Neural progenitor cell (in vitro differentiated cells): ENCODE results near the gene RNF151. TPM values are rescaled to one million over a fixed set of nuclear protein-coding genes. Genes with fewer than 3 reads are reported as not detected.

Experiments used
- DNase-seq: peaks from one replicate; pipeline ENCODE4 v3.0.0-alpha.2; 2016; ENCODE audit warnings: low spot score
- H2AFZ ChIP-seq: fragments of 200-600 bp; sonication (generic); replicated peaks from 2 replicates; pipeline ENCODE4 v1.6.1; 2016; ENCODE audit warnings: antibody characterized with exemption
- H3F3A ChIP-seq: fragments of 200-600 bp; sonication (generic); 2 replicates; pipeline ENCODE4 v1.6.1; 2016; ENCODE audit warnings: antibody characterized with exemption, low read depth
- H3K27ac ChIP-seq: fragments of 200-600 bp; sonication (generic); 2 replicates; pipeline ENCODE4 v1.5.1; 2016; ENCODE audit warnings: mild to moderate bottlenecking
- H3K27me3 ChIP-seq: fragments of 200-600 bp; sonication (generic); 2 replicates; pipeline ENCODE4 v1.6.1; 2016; ENCODE audit warnings: mild to moderate bottlenecking, moderate library complexity
- H3K36me3 ChIP-seq: fragments of 200-600 bp; sonication (generic); 2 replicates; pipeline ENCODE4 v1.5.1; 2016
- H3K4me1 ChIP-seq: fragments of 200-600 bp; sonication (generic); 2 replicates; pipeline ENCODE4 v1.6.1; 2016; ENCODE audit warnings: mixed run types
- H3K4me2 ChIP-seq: fragments of 200-600 bp; sonication (generic); 2 replicates; pipeline ENCODE4 v1.6.1; 2016
- H3K4me3 ChIP-seq: fragments of 200-600 bp; sonication (generic); 2 replicates; pipeline ENCODE4 v1.5.1; 2016
- H3K79me2 ChIP-seq: fragments of 200-600 bp; sonication (generic); 2 replicates; pipeline ENCODE4 v1.6.1; 2016; ENCODE audit warnings: low read depth
- H3K9ac ChIP-seq: fragments of 200-600 bp; sonication (generic); 2 replicates; pipeline ENCODE4 v1.6.1; 2016
- H3K9me3 ChIP-seq: fragments of 200-600 bp; sonication (generic); 2 replicates; pipeline ENCODE4 v1.5.1; 2016; ENCODE audit warnings: low read depth
- H4K20me1 ChIP-seq: fragments of 200-600 bp; sonication (generic); 2 replicates; pipeline ENCODE4 v1.6.1; 2016; ENCODE audit warnings: low read depth
- H3K27ac Mint-ChIP-seq: 3 replicates; pipeline ENCODE4 v1.8.0; 2021; ENCODE audit warnings: mixed read lengths
- H3K27me3 Mint-ChIP-seq: 2 replicates; pipeline ENCODE4 v1.8.0; 2022; ENCODE audit warnings: low read depth, mild to moderate bottlenecking, inconsistent platforms, moderate library complexity, mixed read lengths; ENCODE audit not compliant: insufficient read depth
- H3K36me3 Mint-ChIP-seq: 3 replicates; pipeline ENCODE4 v1.8.0; 2021; ENCODE audit warnings: mixed read lengths
- H3K4me1 Mint-ChIP-seq: 3 replicates; pipeline ENCODE4 v1.8.0; 2021; ENCODE audit warnings: mixed read lengths
- H3K4me3 Mint-ChIP-seq: 3 replicates; pipeline ENCODE4 v1.8.0; 2021; ENCODE audit warnings: mild to moderate bottlenecking, moderate library complexity, mixed read lengths
- H3K9me3 Mint-ChIP-seq: 3 replicates; pipeline ENCODE4 v1.8.0; 2020; ENCODE audit warnings: mixed read lengths
- EZH2 ChIP-seq: fragments of 200-600 bp; sonication (generic); IDR thresholded peaks from 2 replicates; pipeline ENCODE4 v1.6.1; 2017; ENCODE audit warnings: antibody characterized with exemption, mild to moderate bottlenecking, moderate library complexity
- EZH2phosphoT487 ChIP-seq: fragments of 200-600 bp; sonication (generic); IDR thresholded peaks from 2 replicates; pipeline ENCODE4 v1.6.1; 2017; ENCODE audit warnings: antibody characterized with exemption
- total RNA-seq: library from RNA; depleted of rRNA; stranded (reverse); fragments of >200 nt; gene quantifications from 2 replicates; pipeline ENCODE4 v1.2.3, GENCODE V29; 2015; ENCODE audit warnings: low replicate concordance
- TF ChIP-seq, protein P1 (sequence below): fragments of 200-600 bp; sonication (generic); IDR thresholded peaks from 2 replicates; pipeline ENCODE4 v1.5.1; 2017; ENCODE audit warnings: antibody characterized with exemption, mild to moderate bottlenecking

The RNF151 gene
- total RNA-seq, 1 donor from 2014 or later: not detected

DNA sequence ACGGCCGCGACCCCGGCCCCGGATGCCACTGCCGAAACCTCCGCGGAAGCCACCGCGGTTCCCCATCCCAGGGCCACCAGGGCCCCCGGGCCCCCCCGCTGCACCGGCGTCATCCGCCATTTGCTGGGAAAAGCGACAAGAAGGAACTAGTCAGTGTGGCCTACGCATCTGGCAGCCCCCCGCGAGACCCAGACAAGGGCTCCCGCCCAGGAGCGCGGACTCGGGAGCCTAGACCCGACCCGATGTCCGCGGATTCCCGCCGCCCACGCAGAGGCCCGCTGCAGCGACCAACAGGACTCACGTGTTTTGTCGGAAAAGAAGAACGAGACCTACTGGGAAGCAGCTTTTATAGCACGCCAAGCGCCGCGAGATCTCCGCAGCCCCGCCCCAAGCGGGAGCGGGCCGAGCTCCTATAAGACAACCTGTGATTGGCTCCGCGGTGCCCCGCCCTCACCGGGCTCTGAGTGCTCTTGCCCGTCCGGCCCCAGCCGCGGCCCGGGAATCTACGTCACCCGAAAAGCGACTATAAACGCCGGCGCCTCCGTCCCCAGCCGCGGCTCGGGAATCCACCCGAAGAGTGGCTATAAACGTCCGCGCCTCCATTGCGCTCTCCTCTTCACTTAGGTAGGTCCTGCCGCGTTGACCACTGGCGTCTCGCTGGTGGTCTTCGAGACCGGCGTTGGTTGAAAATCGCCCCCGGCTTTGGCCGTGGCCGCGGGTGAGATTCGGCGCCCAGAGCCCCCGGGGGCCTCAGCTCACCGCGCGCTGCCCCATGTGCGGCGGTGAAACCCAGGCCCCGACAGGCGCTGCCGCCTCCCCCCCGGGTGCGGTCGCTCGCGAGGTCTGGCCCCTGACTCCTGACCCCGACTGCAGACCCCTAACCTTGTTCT lies 1.9 kb upstream of the RNF151 start, which contains the start of gene RPS2:
TSS of gene RPS2 (minus strand) at position 321 of the 890 bp plus-strand sequence. CDS start at position 120, 201 bp downstream.
- Mint-ChIP-seq H3K36me3 (peaks cover 12% of the 10 kb centered on the region), H3K4me1 (peaks cover 34% of the 10 kb centered on the region), H3K27me3 (no peaks in the 10 kb centered on the region), H3K9me3 (no peaks in the 10 kb centered on the region), H3K27ac (peak within 1 kb of the TSS; percentile 74), H3K4me3 (peak within 1 kb of the TSS; percentile 95)
- DNase-seq: peak; percentile 100
- peaks cover 42% of the 10 kb centered on the region for H3F3A ChIP-seq
- TF ChIP-seq, protein P1, sequence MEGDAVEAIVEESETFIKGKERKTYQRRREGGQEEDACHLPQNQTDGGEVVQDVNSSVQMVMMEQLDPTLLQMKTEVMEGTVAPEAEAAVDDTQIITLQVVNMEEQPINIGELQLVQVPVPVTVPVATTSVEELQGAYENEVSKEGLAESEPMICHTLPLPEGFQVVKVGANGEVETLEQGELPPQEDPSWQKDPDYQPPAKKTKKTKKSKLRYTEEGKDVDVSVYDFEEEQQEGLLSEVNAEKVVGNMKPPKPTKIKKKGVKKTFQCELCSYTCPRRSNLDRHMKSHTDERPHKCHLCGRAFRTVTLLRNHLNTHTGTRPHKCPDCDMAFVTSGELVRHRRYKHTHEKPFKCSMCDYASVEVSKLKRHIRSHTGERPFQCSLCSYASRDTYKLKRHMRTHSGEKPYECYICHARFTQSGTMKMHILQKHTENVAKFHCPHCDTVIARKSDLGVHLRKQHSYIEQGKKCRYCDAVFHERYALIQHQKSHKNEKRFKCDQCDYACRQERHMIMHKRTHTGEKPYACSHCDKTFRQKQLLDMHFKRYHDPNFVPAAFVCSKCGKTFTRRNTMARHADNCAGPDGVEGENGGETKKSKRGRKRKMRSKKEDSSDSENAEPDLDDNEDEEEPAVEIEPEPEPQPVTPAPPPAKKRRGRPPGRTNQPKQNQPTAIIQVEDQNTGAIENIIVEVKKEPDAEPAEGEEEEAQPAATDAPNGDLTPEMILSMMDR: no peak
- no peak for TF ChIP-seq EZH2
- TF ChIP-seq EZH2phosphoT487: no peak
- H3K9ac ChIP-seq: peak within 1 kb of the TSS; percentile 98
- peaks cover 44% of the 10 kb centered on the region for H4K20me1 ChIP-seq
- peaks cover 49% of the 10 kb centered on the region for H3K79me2 ChIP-seq
- H3K4me2 ChIP-seq: peak within 1 kb of the TSS; percentile 96
- no peaks in the 10 kb centered on the region for H3K27me3 ChIP-seq
- peaks cover 24% of the 10 kb centered on the region for H3K4me1 ChIP-seq
- H3K9me3 ChIP-seq: no peaks in the 10 kb centered on the region
- H3K27ac ChIP-seq: peak within 1 kb of the TSS; percentile 92
- H3K36me3 ChIP-seq: no peaks in the 10 kb centered on the region
- H2AFZ ChIP-seq: peak within 1 kb of the TSS; percentile 95
- H3K4me3 ChIP-seq: peak within 1 kb of the TSS; percentile 98

DNA sequence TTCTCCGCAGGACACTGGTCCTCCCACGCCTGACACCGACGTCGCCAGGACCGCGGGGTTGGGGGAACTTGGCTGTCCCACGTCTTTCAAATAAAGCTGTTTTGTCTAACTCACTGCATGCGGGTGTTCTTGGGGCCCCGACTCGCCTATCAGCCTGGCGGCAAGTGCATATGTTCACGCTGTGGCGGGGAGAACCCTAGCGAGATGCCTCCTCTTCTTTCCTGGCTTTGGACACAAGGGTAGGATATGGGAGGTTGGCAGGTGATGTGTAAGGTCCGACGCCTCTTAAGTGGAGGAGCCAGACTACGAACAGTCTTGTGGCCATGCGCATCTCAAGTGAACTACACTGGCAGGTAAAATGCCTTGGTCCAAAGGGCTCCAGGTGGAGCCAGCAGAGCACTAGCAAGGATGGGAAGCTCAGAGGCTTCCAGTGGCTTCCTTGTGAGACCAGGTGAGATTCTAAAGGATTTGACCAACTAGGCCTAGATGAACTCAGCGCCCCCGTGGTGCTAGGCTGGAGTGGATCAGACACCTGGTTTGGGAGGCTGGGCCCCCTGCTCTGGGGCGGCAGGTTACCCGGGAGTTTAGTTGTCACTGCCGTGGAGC lies 1.2 kb upstream of the RNF151 start:
- Mint-ChIP-seq H3K4me1 (peaks cover 28% of the 10 kb centered on the region), H3K36me3 (peaks cover 12% of the 10 kb centered on the region), H3K27ac (peak overlapping the region; percentile 50), H3K4me3 (peak overlapping the region; percentile 95), H3K9me3 (no peaks in the 10 kb centered on the region), H3K27me3 (no peaks in the 10 kb centered on the region)
- Histone ChIP-seq H3K4me3 (peak overlapping the region; percentile 98), H3K27ac (no peak overlapping the region), H3K4me2 (peak overlapping the region; percentile 90), H3F3A (peaks cover 42% of the 10 kb centered on the region), H3K4me1 (peaks cover 21% of the 10 kb centered on the region), H2AFZ (no peak overlapping the region), H3K79me2 (peaks cover 41% of the 10 kb centered on the region), H4K20me1 (peaks cover 40% of the 10 kb centered on the region), H3K27me3 (no peaks in the 10 kb centered on the region), H3K9me3 (no peaks in the 10 kb centered on the region), H3K36me3 (no peaks in the 10 kb centered on the region), H3K9ac (peak overlapping the region; percentile 98)
- DNase-seq: no peak
- TF ChIP-seq EZH2phosphoT487 (no peak), EZH2 (no peak)
- TF ChIP-seq, protein P1: no peak

- H4K20me1 ChIP-seq: peaks cover 22% of the 10 kb centered on the region
- peaks cover 2% of the 10 kb centered on the region for H3K27me3 Mint-ChIP-seq
- H3K9me3 Mint-ChIP-seq: no peaks in the 10 kb centered on the region
- DNase-seq: no peak
- TF ChIP-seq EZH2 (no peak), EZH2phosphoT487 (no peak)
- TF ChIP-seq, protein P1: no peak
- H3K9me3 ChIP-seq: no peaks in the 10 kb centered on the region
- H3K4me3 Mint-ChIP-seq: peak overlapping the region; percentile 54
- peaks cover 46% of the 10 kb centered on the region for H3K79me2 ChIP-seq
- H3K4me3 ChIP-seq: no peak overlapping the region
- H3K9ac ChIP-seq: no peak overlapping the region
- H3K4me2 ChIP-seq: no peak overlapping the region
- no peak overlapping the region for H2AFZ ChIP-seq
- H3K4me1 Mint-ChIP-seq: peaks cover 31% of the 10 kb centered on the region
- peaks cover 14% of the 10 kb centered on the region for H3F3A ChIP-seq
- no peak overlapping the region for H3K27ac ChIP-seq
- no peaks in the 10 kb centered on the region for H3K36me3 ChIP-seq
- H3K4me1 ChIP-seq: peaks cover 14% of the 10 kb centered on the region
- H3K27me3 ChIP-seq: no peaks in the 10 kb centered on the region
- H3K27ac Mint-ChIP-seq: no peak overlapping the region
- H3K36me3 Mint-ChIP-seq: peaks cover 5% of the 10 kb centered on the region
These were observed 1.7 kb downstream of the RNF151 start for GRCh38 chr16:1968146-1968953.
